Ascending aorta (tissue), 2 donors: ENCODE data around the gene PTPRK. TPM values are rescaled to one million over a fixed set of nuclear protein-coding genes. Genes with fewer than 3 reads are reported as not detected.

Experiments used
- DNase-seq, 2 donors: peaks; one replicate each; pipeline ENCODE4 v3.0.0-alpha.2; 2019; ENCODE audit warnings: low spot score in 2 of 2
- H3K27ac ChIP-seq, 2 donors: fragments of 200-600 bp; sonication (generic); one replicate each; pipeline ENCODE4 v1.5.1; 2016 to 2017; ENCODE audit warnings: mild to moderate bottlenecking in 1 of 2
- H3K27me3 ChIP-seq: fragments of 200-600 bp; sonication (generic); one replicate; pipeline ENCODE4 v1.5.1; 2017
- H3K36me3 ChIP-seq, 2 donors: fragments of 200-600 bp; sonication (generic); one replicate each; pipeline ENCODE4 v1.5.1; 2016
- H3K4me1 ChIP-seq, 2 donors: fragments of 200-600 bp; sonication (generic); one replicate each; pipeline ENCODE4 v1.5.1; 2016 to 2017; ENCODE audit warnings: mild to moderate bottlenecking in 1 of 2
- H3K4me3 ChIP-seq, 2 donors: fragments of 200-600 bp; sonication (generic); one replicate each; pipeline ENCODE4 v1.5.1; 2016 to 2017; ENCODE audit warnings: mild to moderate bottlenecking in 1 of 2
- H3K9me3 ChIP-seq, 2 donors: fragments of 200-600 bp; sonication (generic); one replicate each; pipeline ENCODE4 v1.5.1; 2016
- intact Hi-C: fragments of 100-400 bp; cut with DNase I; formaldehyde crosslinking; loops from one replicate; pipeline ENCODE4 v1.15.1; 2023
- total RNA-seq: library from RNA; depleted of rRNA; stranded (reverse); fragments of >200 nt; gene quantifications from one replicate; pipeline ENCODE4 v1.1.0, GENCODE V29; 2016
- TF ChIP-seq, protein P1 (sequence below), 3 experiments: fragments of 200-600 bp in 2 of 3; fragments of 450-650 bp in 1 of 3; sonication (generic) in 2 of 3; IDR thresholded peaks; one replicate each; pipeline ENCODE4 v1.5.1; 2016 to 2019; ENCODE audit warnings: antibody characterized with exemption in 3 of 3, mild to moderate bottlenecking in 1 of 3, moderate library complexity in 1 of 3

PTPRK gene
- total RNA-seq, 1 donor from 2014 or later = 73.1 TPM

- TF ChIP-seq, protein P1, sequence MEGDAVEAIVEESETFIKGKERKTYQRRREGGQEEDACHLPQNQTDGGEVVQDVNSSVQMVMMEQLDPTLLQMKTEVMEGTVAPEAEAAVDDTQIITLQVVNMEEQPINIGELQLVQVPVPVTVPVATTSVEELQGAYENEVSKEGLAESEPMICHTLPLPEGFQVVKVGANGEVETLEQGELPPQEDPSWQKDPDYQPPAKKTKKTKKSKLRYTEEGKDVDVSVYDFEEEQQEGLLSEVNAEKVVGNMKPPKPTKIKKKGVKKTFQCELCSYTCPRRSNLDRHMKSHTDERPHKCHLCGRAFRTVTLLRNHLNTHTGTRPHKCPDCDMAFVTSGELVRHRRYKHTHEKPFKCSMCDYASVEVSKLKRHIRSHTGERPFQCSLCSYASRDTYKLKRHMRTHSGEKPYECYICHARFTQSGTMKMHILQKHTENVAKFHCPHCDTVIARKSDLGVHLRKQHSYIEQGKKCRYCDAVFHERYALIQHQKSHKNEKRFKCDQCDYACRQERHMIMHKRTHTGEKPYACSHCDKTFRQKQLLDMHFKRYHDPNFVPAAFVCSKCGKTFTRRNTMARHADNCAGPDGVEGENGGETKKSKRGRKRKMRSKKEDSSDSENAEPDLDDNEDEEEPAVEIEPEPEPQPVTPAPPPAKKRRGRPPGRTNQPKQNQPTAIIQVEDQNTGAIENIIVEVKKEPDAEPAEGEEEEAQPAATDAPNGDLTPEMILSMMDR (IDR thresholded peaks at IDR 0.05) = no peak
- no peak for DNase-seq
- Histone ChIP-seq H3K9me3 (no peaks in the 10 kb centered on the region), H3K4me3 (no peak overlapping the region), H3K4me1 (no peaks in the 10 kb centered on the region), H3K27me3 (no peaks in the 10 kb centered on the region), H3K36me3 (no peaks in the 10 kb centered on the region), H3K27ac (no peak overlapping the region)
- intact Hi-C loops = no loop called here
Measured at GRCh38 chr6:128018821-128019220, 501.6 kb downstream of the PTPRK start.

DNA sequence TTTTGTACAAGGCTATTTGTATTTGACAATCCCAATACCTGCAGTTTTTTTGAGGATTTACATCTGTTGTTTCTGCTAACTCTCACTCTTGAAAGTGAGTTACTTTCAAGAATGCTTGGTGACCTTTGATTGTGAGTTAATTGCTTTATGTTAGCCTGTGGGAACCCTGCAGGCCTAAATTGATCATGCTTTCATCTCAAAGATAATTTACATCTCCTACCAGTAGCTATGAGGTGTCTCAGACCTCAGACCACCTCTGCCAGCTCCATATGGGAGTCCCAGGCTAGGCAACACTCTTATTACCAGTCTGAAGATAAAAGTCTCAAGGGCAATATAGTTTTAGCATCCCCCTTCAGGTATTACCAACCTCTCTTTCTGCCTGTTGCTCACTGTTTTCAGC, 503.1 kb downstream of the PTPRK start:
- no peaks in the 10 kb centered on the region for H3K27me3 ChIP-seq
- H3K4me3 ChIP-seq = no peak overlapping the region
- no peaks in the 10 kb centered on the region for H3K36me3 ChIP-seq
- H3K9me3 ChIP-seq = no peaks in the 10 kb centered on the region
- H3K27ac ChIP-seq = no peak overlapping the region
- no peaks in the 10 kb centered on the region for H3K4me1 ChIP-seq
- DNase-seq = no peak
- TF ChIP-seq, protein P1 (IDR thresholded peaks at IDR 0.05) = no peak
- intact Hi-C loops = no loop called here

GRCh38 chr6:128007658-128008057, 512.7 kb downstream of the PTPRK start:
- TF ChIP-seq, protein P1 (IDR thresholded peaks at IDR 0.05) = no peak
- DNase-seq = no peak
- intact Hi-C loops = no loop called here
- no peaks in the 10 kb centered on the region for H3K36me3 ChIP-seq
- no peak overlapping the region for H3K4me3 ChIP-seq
- no peaks in the 10 kb centered on the region for H3K9me3 ChIP-seq
- H3K27ac ChIP-seq = no peak overlapping the region
- no peaks in the 10 kb centered on the region for H3K27me3 ChIP-seq
- no peaks in the 10 kb centered on the region for H3K4me1 ChIP-seq

DNA sequence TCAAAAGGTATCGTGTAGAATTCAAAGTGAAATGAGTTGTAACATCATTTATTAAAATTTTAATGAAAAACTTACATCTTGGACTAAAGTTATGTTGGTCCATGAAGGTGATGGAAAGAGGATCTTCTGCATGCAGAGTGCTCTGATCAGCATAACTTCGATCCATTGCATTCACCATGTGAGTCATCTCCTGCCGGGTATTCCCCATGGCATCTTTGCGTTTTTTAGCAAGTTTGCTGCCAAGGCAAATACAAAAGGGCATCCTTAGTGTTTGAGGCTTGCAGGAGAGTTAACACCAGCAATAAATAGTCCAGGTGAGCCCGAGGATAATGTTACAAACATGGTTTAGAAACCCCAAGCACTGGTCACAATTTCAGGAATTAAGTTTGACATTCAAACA, 515.4 kb downstream of the PTPRK start:
- H3K27ac ChIP-seq = no peak overlapping the region
- intact Hi-C loops = no loop called here
- TF ChIP-seq, protein P1 (IDR thresholded peaks at IDR 0.05) = no peak

GRCh38 chr6:128000363-128000762, 520.0 kb downstream of the PTPRK start:
- TF ChIP-seq, protein P1 (IDR thresholded peaks at IDR 0.05) = no peak
- DNase-seq = no peak
- Histone ChIP-seq H3K4me1 (peaks cover 0 to 4% of the 10 kb centered on the region in 2 donors), H3K27me3 (no peaks in the 10 kb centered on the region), H3K36me3 (no peaks in the 10 kb centered on the region), H3K9me3 (no peaks in the 10 kb centered on the region), H3K27ac (no peak overlapping the region), H3K4me3 (no peak overlapping the region)
- intact Hi-C loops = no loop called here

More for the DNA sequence above, 515.4 kb downstream of the PTPRK start:
- Histone ChIP-seq H3K9me3 (no peaks in the 10 kb centered on the region), H3K27me3 (no peaks in the 10 kb centered on the region), H3K4me1 (peaks cover 0 to 4% of the 10 kb centered on the region in 2 donors), H3K36me3 (no peaks in the 10 kb centered on the region), H3K4me3 (no peak overlapping the region)
- DNase-seq = no peak

DNA sequence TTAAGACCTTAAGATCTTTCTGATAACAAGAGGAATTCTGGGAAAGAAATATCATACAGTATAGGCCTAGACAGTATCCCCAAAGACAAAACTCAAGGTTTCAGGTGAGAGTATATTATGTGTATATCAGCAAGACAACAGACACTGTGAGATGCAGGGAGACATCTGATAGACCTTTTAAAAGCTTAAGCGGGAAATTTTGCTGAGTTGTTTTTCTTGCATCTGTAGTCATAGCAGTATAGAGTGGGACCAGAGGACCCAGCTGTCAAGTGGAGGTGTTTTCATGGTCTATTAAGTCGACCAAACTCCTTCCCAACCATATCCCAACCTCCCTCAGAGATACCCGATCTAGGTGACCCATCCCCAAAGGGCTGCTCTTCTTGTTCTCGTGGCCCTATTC, 521.4 kb downstream of the PTPRK start:
- Histone ChIP-seq H3K27ac (no peak overlapping the region), H3K4me3 (no peak overlapping the region), H3K27me3 (no peaks in the 10 kb centered on the region), H3K4me1 (peaks cover 0 to 4% of the 10 kb centered on the region in 2 donors), H3K36me3 (no peaks in the 10 kb centered on the region), H3K9me3 (no peaks in the 10 kb centered on the region)
- DNase-seq = no peak
- TF ChIP-seq, protein P1 (IDR thresholded peaks at IDR 0.05) = no peak
- intact Hi-C loops = no loop called here
